OCI-LY7 (cell line): ENCODE data around the gene LONP2.

Experiments used
- CTCF ChIP-seq: fragments of 200-600 bp; sonication (generic); conservative IDR thresholded peaks from 2 replicates; pipeline ENCODE4 v1.5.1; 2014; ENCODE audit warnings: mild to moderate bottlenecking, antibody characterized with exemption, low read length, moderate library complexity, mixed read lengths
- EZH2phosphoT487 ChIP-seq: fragments of 200-600 bp; sonication (generic); IDR thresholded peaks from 2 replicates; pipeline ENCODE4 v1.6.1; 2018; ENCODE audit warnings: low read depth, borderline replicate concordance, mild to moderate bottlenecking, mixed run types, antibody characterized with exemption, low read length, moderate library complexity, mixed read lengths

GRCh38 chr16:48369765-48370164 lies 125.7 kb downstream of the LONP2 start:
- TF ChIP-seq CTCF, result no peak
- no peak for TF ChIP-seq EZH2phosphoT487
